Measurements from ENCODE around the gene POGLUT3.

Gene POGLUT3, protein sequence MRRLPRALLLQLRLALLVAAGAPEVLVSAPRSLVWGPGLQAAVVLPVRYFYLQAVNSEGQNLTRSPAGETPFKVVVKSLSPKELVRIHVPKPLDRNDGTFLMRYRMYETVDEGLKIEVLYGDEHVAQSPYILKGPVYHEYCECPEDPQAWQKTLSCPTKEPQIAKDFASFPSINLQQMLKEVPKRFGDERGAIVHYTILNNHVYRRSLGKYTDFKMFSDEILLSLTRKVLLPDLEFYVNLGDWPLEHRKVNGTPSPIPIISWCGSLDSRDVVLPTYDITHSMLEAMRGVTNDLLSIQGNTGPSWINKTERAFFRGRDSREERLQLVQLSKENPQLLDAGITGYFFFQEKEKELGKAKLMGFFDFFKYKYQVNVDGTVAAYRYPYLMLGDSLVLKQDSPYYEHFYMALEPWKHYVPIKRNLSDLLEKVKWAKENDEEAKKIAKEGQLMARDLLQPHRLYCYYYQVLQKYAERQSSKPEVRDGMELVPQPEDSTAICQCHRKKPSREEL

DNA sequence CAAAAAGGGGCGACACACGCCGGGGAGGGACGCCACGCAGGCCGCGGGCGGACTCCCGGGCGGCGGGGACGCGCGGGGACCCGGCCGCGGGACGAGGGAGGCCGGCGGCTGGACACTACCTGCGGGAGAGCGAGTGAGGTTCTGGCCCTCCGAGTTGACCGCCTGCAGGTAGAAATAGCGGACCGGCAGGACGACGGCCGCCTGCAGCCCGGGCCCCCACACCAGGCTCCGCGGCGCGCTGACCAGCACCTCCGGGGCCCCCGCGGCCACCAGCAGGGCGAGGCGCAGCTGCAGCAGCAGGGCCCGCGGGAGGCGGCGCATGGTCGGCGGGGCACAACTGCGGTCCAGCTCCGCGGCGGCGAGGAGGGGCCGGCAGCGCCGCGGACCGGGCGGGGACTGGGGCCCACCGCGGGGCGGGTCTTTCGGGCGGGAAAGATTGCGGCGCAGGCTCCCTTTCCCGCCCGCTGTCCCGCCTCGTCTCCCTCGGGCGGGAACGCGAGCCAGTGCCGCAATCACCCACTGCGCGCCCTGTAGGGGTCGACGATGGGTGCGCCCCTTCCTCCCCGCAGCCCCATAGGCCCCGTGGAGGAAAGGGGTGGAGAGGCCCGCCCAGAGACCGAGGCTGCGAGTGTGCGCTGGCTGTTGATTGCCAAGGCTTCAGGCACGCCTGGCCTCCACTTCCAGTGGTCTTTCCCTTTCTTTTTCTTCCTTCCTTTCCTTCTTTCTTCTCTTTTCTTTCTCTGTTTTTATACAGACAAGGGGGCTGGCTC is at the start of gene POGLUT3:
Gene POGLUT3 (minus strand): TSS at position 339 of the 770 bp plus-strand sequence. CDS start 18 bp downstream, at position 321.
- H3K36me3 Mint-ChIP-seq, result no peaks in the 10 kb centered on the region
- no peaks in the 10 kb centered on the region for H3K27me3 Mint-ChIP-seq
- peak within 1 kb of the TSS; percentile 97 for H3K4me3 Mint-ChIP-seq
- peak within 1 kb of the TSS; percentile 98 for H3K27ac Mint-ChIP-seq
- no peaks in the 10 kb centered on the region for H3K9me3 Mint-ChIP-seq (ENCODE audit: low read depth)
- H3K4me1 Mint-ChIP-seq (ENCODE audit: low read depth), result peaks cover 28% of the 10 kb centered on the region

DNA sequence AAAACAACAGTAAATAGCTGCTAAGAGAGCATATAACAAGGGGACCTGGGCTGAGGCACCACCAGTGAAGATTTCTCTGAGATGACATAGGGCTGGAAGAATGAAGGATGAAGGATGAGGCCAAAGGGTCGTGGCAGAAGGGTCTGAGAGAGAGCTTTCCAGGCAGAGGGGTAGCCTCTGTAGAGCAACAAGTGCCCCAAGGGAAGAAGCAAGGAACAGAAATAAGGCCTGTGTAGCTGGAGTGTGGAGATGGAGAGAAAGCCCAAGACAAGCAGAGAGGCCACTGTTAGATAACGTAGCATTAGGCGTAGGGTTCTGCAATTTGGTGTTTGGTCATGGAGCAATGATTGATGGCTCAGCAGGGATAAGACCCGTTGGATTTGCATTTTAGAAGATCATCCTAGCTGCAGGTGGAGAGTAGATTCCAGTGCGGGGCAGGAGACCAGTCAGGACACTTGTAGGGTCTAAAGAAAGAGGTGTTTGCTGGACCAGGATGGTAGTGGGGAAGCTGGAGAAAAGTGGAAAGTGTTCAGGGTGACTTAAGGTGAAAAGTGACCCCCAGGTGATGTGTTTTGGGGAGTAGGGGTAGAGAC is 47.8 kb upstream of the POGLUT3 start:
- Mint-ChIP-seq H3K36me3 (peaks cover 3% of the 10 kb centered on the region), H3K9me3 (ENCODE audit: low read depth) (no peaks in the 10 kb centered on the region), H3K27me3 (no peaks in the 10 kb centered on the region), H3K27ac (no peak overlapping the region), H3K4me3 (no peak overlapping the region), H3K4me1 (ENCODE audit: low read depth) (no peaks in the 10 kb centered on the region)

DNA sequence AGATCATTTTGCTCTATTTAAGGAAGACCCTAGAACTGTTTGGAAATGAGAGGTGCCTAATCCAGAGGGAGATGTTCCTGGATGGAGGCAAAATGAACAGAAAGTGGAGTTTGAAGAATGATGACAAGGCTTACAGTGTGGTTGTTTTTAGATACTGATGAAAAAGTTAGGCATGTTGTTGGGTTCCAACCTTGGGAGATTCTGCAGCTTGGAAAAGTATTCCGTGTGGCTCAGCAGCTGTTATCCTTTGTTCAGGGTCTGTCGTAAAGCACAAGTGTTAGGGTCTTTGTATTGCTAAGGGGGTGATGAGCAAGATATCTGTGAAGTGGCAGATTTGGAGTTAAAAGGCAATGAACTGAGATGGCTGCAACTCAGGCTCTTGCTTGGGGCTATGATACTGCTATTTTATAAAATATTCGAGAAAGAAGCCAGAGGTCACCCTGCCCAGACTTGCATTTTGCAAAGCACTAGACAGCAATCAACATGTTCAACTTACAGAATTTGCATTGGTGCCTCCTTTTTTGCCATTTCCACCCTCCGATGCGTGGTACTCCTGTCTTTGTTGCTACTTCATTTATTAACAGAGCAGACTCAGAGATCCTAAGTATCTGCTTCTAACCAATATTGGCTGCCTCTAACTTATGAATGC is 45.3 kb upstream of the POGLUT3 start:
- H3K4me1 Mint-ChIP-seq (ENCODE audit: low read depth), result no peaks in the 10 kb centered on the region
- H3K9me3 Mint-ChIP-seq (ENCODE audit: low read depth), result no peaks in the 10 kb centered on the region
- H3K27me3 Mint-ChIP-seq, result no peaks in the 10 kb centered on the region
- H3K27ac Mint-ChIP-seq, result no peak overlapping the region
- H3K36me3 Mint-ChIP-seq, result peaks cover 3% of the 10 kb centered on the region
- no peak overlapping the region for H3K4me3 Mint-ChIP-seq

DNA sequence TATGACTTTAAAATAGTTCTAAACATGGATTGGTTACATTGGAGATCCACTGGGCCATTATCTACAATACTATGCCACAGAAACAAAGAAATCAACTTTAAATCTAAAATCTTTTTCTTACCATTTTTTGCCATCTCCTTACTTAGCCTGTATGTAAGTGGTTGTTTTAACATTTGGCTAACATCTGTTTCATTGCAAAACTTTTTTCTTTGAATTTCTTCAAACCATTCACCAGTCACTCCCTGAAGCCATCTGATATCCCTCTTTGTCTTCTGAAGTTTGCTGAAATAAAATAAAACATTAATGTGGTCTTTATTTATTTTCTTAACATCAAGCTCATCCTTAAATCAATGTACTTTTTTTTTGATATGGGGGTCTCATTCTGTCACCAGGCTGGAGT is 43.3 kb upstream of the POGLUT3 start:
- Mint-ChIP-seq H3K27me3 (no peaks in the 10 kb centered on the region), H3K9me3 (ENCODE audit: low read depth) (no peaks in the 10 kb centered on the region), H3K4me3 (no peak overlapping the region), H3K4me1 (ENCODE audit: low read depth) (no peaks in the 10 kb centered on the region), H3K36me3 (peaks cover 3% of the 10 kb centered on the region), H3K27ac (no peak overlapping the region)

DNA sequence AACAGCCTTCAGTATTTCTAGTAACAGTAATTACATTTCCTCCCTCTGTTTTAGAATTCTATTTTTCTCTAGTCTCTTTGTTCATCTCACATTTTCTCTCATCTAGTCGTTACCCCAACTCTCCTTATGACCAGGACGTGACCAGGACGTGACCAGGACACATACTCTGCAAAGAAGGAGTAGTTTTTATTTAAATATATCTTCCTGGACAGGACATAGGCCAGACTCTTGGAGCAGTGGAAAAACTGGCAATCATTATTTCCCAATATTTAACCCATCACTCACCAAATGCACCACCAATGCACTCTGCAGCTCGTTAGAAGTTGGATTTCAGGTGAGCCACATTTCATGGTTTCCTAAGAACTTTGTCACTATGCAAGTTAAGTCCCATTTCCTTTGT is 40.3 kb upstream of the POGLUT3 start:
- H3K4me3 Mint-ChIP-seq, result no peak overlapping the region
- H3K27ac Mint-ChIP-seq, result no peak overlapping the region
- no peaks in the 10 kb centered on the region for H3K27me3 Mint-ChIP-seq
- no peaks in the 10 kb centered on the region for H3K4me1 Mint-ChIP-seq (ENCODE audit: low read depth)
- peaks cover 3% of the 10 kb centered on the region for H3K36me3 Mint-ChIP-seq
- H3K9me3 Mint-ChIP-seq (ENCODE audit: low read depth), result no peaks in the 10 kb centered on the region

DNA sequence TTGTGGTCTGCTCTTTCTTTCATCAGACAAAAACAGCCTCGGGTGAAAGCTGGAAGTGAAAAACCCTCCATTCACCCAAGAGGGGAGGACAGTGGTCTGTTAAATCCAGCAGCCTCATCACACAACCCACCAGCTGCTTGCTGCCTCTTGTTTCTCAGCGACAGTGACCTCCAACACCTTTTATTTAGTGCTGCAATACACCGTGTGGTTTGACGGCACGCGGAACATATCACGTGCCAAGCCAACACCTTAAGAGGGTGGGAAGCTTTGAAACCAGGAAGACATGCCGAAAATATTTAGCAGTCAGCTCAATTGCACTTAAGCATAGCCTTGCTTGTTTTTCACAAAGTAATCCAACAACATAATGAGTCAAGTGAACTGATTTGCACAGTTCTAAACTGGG is 39.8 kb upstream of the POGLUT3 start:
- Mint-ChIP-seq H3K27me3 (no peaks in the 10 kb centered on the region), H3K4me3 (no peak overlapping the region)

DNA sequence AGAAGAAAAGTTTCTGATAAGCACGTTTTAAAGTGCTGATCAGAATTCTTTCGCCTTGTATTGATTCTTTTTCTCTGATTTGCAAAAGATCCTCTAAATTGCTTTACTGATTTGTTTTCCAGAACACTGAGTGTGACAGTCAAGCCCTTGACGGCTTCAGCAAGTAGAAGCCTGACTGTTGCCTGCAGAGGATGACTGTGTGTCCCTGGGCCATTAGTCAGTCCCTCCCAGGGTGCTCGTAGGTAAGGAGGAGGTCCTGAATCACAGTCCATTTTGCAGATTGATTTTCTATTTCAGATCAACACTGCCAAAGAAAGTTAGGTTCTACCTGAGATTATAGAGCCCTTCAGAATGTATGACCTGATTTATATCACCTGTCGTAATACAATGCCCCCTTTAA is 38.6 kb upstream of the POGLUT3 start:
- H3K4me1 Mint-ChIP-seq (ENCODE audit: low read depth), result no peaks in the 10 kb centered on the region
- peaks cover 5% of the 10 kb centered on the region for H3K36me3 Mint-ChIP-seq
- no peak overlapping the region for H3K27ac Mint-ChIP-seq
- no peaks in the 10 kb centered on the region for H3K27me3 Mint-ChIP-seq
- no peak overlapping the region for H3K4me3 Mint-ChIP-seq
- no peaks in the 10 kb centered on the region for H3K9me3 Mint-ChIP-seq (ENCODE audit: low read depth)

More for the DNA sequence above, 39.8 kb upstream of the POGLUT3 start:
- H3K9me3 Mint-ChIP-seq (ENCODE audit: low read depth), result no peaks in the 10 kb centered on the region
- peaks cover 3% of the 10 kb centered on the region for H3K36me3 Mint-ChIP-seq
- H3K4me1 Mint-ChIP-seq (ENCODE audit: low read depth), result no peaks in the 10 kb centered on the region
- H3K27ac Mint-ChIP-seq, result no peak overlapping the region

DNA sequence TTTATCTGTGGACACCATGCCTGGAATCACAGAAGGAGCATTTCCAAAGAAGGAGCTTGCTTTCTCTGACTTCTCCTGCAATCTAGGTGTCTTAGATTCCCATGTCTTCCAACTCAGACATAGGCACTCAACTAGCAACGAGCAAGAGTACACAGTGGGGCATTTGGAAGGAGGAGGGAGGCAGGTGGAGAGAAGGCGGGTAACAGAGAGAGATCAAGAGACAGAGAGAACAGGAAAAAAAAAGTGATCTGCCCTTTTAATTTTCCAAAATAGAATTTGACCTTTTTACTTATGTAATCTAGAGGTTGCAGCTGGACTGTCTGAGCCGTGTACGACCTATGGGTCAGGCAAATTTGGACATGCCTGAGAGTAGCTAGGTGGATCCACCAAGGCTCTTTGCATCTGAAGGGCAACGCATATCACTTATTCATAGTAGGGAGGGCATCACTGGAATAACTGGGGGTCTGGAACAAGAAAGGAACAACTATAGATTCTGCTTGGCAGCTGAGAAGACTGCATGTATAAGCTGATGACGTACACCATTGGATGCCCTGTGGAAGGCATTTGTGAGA is 37.3 kb upstream of the POGLUT3 start:
- H3K9me3 Mint-ChIP-seq (ENCODE audit: low read depth), result no peaks in the 10 kb centered on the region
- H3K4me3 Mint-ChIP-seq, result no peak overlapping the region
- H3K27me3 Mint-ChIP-seq, result no peaks in the 10 kb centered on the region
- no peak overlapping the region for H3K27ac Mint-ChIP-seq
- H3K4me1 Mint-ChIP-seq (ENCODE audit: low read depth), result no peaks in the 10 kb centered on the region
- peaks cover 8% of the 10 kb centered on the region for H3K36me3 Mint-ChIP-seq

DNA sequence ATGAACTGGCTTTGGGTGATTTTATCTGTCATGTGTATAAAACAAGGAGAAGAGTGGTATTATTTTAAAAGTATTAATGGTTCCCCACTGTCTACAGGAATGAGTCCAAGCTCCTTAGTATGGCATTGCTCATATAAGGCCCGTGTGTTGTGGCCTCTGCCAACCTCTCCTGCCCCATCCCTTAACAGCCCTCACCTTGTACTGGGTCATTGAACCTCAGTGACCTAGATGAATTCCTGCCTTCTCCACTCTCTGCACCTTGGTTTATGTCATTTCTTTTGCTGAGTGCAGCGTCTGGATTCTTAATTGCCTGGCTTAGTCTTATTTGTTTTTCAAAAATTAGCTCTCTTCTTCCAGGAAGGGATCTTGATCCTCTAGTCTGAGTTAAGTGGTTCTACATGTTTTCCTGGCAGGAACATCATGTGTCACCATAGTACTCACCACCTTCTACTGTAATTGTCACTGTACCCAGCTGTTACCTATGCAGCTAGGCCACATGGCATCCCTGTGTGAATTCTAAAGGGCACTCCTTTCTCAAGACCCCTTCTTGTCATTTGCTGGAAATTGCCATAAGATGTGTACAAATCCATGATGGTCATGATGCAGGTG is 36.2 kb upstream of the POGLUT3 start:
- no peak overlapping the region for H3K4me3 Mint-ChIP-seq
- H3K36me3 Mint-ChIP-seq, result peaks cover 8% of the 10 kb centered on the region
- H3K4me1 Mint-ChIP-seq (ENCODE audit: low read depth), result no peaks in the 10 kb centered on the region
- H3K27ac Mint-ChIP-seq, result no peak overlapping the region
- no peaks in the 10 kb centered on the region for H3K27me3 Mint-ChIP-seq
- no peaks in the 10 kb centered on the region for H3K9me3 Mint-ChIP-seq (ENCODE audit: low read depth)

DNA sequence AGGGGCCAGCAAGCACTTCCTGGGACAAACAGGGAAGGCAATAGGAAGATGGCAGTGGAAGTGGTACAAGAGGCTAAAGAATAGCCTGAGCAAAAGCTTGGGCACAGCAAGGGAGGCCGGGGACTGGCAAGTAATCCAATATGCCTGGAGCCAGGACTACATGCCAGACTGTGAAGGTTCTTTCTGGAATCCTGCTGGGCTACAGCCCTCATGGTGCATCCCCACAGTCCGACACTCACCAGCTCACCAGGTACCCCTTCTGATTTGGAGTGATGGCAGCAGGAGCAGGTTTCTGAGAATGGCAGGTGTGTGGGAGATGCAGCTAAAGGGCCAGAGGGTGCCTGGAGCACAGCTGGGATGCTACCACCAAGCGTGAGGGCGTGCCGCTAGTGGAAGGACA is 32.2 kb upstream of the POGLUT3 start:
- H3K4me3 Mint-ChIP-seq, result no peak overlapping the region
- H3K27me3 Mint-ChIP-seq, result no peaks in the 10 kb centered on the region
- no peak overlapping the region for H3K27ac Mint-ChIP-seq
- no peaks in the 10 kb centered on the region for H3K9me3 Mint-ChIP-seq (ENCODE audit: low read depth)
- H3K4me1 Mint-ChIP-seq (ENCODE audit: low read depth), result no peaks in the 10 kb centered on the region
- peaks cover 10% of the 10 kb centered on the region for H3K36me3 Mint-ChIP-seq

DNA sequence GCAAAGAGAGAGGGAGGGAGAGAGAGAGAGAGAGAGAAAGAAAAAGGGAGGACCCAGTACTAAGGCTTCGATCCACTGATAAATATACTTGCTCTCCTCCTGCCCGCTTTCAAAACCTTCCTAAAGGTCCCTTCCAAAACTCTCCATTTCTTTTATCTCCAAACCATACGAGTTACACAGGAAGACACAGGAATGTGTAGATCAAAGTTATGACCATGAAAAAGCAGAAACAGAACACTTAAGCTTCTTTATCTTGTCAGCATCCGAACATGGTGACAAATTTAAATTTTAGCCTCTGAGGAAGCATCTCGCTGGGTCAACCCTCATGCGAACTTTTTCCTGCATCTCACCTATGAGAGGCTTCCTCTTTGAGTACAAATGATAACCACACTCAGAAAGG is 29.2 kb upstream of the POGLUT3 start:
- H3K27ac Mint-ChIP-seq, result no peak overlapping the region

DNA sequence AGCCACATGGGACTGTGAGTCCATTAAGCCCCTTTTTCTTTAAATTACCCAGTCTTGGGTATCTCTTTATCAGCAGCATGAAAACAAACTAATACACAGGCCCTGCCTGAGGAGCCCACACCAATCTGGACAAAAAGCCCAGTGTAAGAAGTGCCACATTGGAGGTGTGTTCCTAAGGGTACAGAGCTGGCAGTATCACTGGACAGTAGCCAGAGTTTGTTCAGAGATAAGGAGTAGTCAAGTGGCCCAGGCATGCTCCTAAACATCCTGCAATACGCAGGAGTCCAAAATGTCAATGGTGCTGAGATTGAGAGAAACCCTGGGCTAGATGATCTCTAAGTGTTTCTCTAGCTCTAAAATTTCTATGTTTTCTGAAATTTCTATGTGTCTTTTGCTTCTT is 27.0 kb upstream of the POGLUT3 start:
- Mint-ChIP-seq H3K4me1 (ENCODE audit: low read depth) (no peaks in the 10 kb centered on the region), H3K4me3 (no peak overlapping the region), H3K27ac (no peak overlapping the region), H3K27me3 (no peaks in the 10 kb centered on the region), H3K9me3 (ENCODE audit: low read depth) (no peaks in the 10 kb centered on the region), H3K36me3 (peaks cover 5% of the 10 kb centered on the region)

More for the DNA sequence above, 29.2 kb upstream of the POGLUT3 start:
- Mint-ChIP-seq H3K36me3 (peaks cover 8% of the 10 kb centered on the region), H3K27me3 (no peaks in the 10 kb centered on the region), H3K9me3 (ENCODE audit: low read depth) (no peaks in the 10 kb centered on the region), H3K4me1 (ENCODE audit: low read depth) (no peaks in the 10 kb centered on the region), H3K4me3 (no peak overlapping the region)

DNA sequence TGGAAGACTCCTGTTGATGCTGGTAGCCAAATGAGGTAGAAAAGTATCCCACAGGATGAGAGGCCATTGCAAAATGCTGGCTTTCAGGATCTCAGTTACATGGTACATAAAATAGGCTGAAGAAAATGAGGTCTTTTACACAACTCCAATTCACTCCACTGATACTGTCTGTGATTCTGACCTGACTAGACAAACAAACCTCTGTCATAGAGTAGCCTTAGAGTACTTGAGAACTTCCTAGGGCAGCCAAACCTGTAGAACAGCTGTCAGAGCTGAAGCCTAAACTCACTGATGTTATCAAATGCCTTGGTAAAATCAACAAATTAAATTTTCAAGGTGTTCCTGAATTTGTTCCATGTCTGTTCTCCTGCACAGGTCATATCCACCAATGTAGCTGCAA is 26.2 kb upstream of the POGLUT3 start:
- H3K4me3 Mint-ChIP-seq, result no peak overlapping the region
- no peaks in the 10 kb centered on the region for H3K9me3 Mint-ChIP-seq (ENCODE audit: low read depth)
- no peaks in the 10 kb centered on the region for H3K4me1 Mint-ChIP-seq (ENCODE audit: low read depth)
- no peak overlapping the region for H3K27ac Mint-ChIP-seq
- H3K27me3 Mint-ChIP-seq, result no peaks in the 10 kb centered on the region
- H3K36me3 Mint-ChIP-seq, result peaks cover 5% of the 10 kb centered on the region

DNA sequence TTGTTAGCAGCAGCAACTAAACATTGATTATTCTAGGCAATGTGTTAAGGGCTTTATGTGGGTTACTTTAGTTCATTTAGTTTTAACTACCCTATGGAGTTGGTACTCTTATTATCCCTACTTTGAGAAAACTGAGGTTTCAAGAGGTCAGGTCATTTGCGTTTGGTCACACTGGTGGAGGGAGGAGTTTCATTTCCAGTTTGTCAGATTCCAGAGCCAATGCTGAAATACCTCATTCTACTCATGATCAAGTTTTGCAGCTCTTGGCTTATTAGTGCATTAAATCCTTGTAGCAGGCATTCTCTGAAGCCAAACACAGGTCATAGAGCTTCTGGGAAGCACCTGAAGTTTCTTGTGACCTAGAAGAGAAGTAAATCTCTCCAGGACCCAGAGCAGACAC is 24.1 kb upstream of the POGLUT3 start:
- Mint-ChIP-seq H3K4me3 (no peak overlapping the region), H3K27ac (no peak overlapping the region), H3K36me3 (peaks cover 5% of the 10 kb centered on the region), H3K27me3 (no peaks in the 10 kb centered on the region), H3K9me3 (ENCODE audit: low read depth) (no peaks in the 10 kb centered on the region), H3K4me1 (ENCODE audit: low read depth) (no peaks in the 10 kb centered on the region)
